ENCODE results near the gene IL17D.

GRCh38 chr13:20729633-20730585 is 26.4 kb downstream of the IL17D start:
- TF ChIP-seq POLR2A (IDR thresholded peaks at IDR 0.05; ENCODE audit: low read depth, low read length): no peak
- no peak for TF ChIP-seq POLR2AphosphoS5 (IDR thresholded peaks at IDR 0.05; ENCODE audit: low read depth, low read length)
- no peak for TF ChIP-seq TAF1 (IDR thresholded peaks at IDR 0.05; ENCODE audit: borderline replicate concordance, low read depth, low read length)

Measured in GM12892 (cell line).